ENCODE results near the gene FARS2. TPM values are rescaled to one million over a fixed set of nuclear protein-coding genes. Genes with fewer than 3 reads are reported as not detected.

The FARS2 gene
- total and polyA plus RNA-seq, 5 experiments from 2014 or later = 13.6 to 39.1 (median 28.1) TPM

- no peaks in the 10 kb centered on the region for H3K9me3 Mint-ChIP-seq
- H3K27ac Mint-ChIP-seq = peak overlapping the region in 1 of 10 donors; percentile 84
- H3K4me3 Mint-ChIP-seq = no peak overlapping the region
- H3K4me1 Mint-ChIP-seq = peaks cover 21 to 54% (median 35%) of the 10 kb centered on the region in 4 donors
- ATAC-seq (no peak), DNase-seq (no peak)
- POLR2A ChIA-PET = no interaction called here
- no peaks in the 10 kb centered on the region for H3K27me3 Mint-ChIP-seq
- peaks cover 0 to 6% (median 4%) of the 10 kb centered on the region in 3 donors for H3K36me3 Mint-ChIP-seq
Observed at GRCh38 chr6:5316951-5317350, 55.6 kb downstream of the FARS2 start.

GRCh38 chr6:5318617-5319272 is 57.4 kb downstream of the FARS2 start:
- ATAC-seq (no peak), DNase-seq (no peak)
- peaks cover 16 to 58% (median 30%) of the 10 kb centered on the region in 4 donors for H3K4me1 Mint-ChIP-seq
- no peak overlapping the region for H3K27ac Mint-ChIP-seq
- H3K36me3 Mint-ChIP-seq = peaks cover 0 to 10% (median 6%) of the 10 kb centered on the region in 3 donors
- POLR2A ChIA-PET = no interaction called here
- H3K9me3 Mint-ChIP-seq = peaks cover 0 to 1% (median 0%) of the 10 kb centered on the region in 9 donors
- no peaks in the 10 kb centered on the region for H3K27me3 Mint-ChIP-seq
- no peak overlapping the region for H3K4me3 Mint-ChIP-seq

- Mint-ChIP-seq H3K36me3 (peaks cover 0 to 23% (median 21%) of the 10 kb centered on the region in 3 donors), H3K27me3 (no peaks in the 10 kb centered on the region), H3K4me3 (no peak overlapping the region), H3K9me3 (peaks cover 0 to 4% (median 0%) of the 10 kb centered on the region in 9 donors), H3K27ac (peak overlapping the region in 1 of 10 donors; percentile 37), H3K4me1 (peaks cover 12 to 57% (median 19%) of the 10 kb centered on the region in 4 donors)
- POLR2A ChIA-PET = no interaction called here
- ATAC-seq (no peak), DNase-seq (no peak)
Observed at GRCh38 chr6:5323979-5324378, 62.7 kb downstream of the FARS2 start.

DNA sequence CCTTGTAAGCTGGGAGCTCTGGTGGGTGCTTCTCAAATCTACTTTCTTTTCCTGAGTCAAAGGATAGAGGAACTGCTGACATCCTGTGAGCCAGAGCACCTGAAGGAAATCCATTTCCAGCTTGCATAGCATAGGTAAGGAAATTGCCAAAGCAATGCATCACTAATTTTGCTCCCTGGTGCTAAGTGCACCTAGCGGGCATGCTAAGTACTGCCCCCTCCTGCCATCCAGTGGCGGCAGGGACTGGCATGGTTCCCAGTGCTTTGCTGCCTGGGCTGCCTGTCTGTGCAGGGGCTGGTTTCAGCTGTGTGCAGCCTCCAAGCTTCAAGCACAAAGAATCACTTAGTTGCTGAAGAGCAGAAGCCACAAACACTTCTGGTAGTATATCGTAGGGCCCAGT is 63.9 kb downstream of the FARS2 start:
- Mint-ChIP-seq H3K9me3 (peaks cover 0 to 4% (median 0%) of the 10 kb centered on the region in 9 donors), H3K27ac (no peak overlapping the region), H3K4me3 (no peak overlapping the region), H3K4me1 (peaks cover 11 to 45% (median 13%) of the 10 kb centered on the region in 4 donors), H3K36me3 (peaks cover 0 to 26% (median 18%) of the 10 kb centered on the region in 3 donors), H3K27me3 (no peaks in the 10 kb centered on the region)
- DNase-seq (peak in 1 of 10 donors; percentile 1), ATAC-seq (no peak)
- POLR2A ChIA-PET = no interaction called here

- Mint-ChIP-seq H3K27ac (no peak overlapping the region), H3K4me1 (peaks cover 3 to 37% (median 12%) of the 10 kb centered on the region in 4 donors), H3K36me3 (peaks cover 0 to 26% (median 18%) of the 10 kb centered on the region in 3 donors), H3K9me3 (peaks cover 0 to 4% (median 0%) of the 10 kb centered on the region in 9 donors), H3K27me3 (no peaks in the 10 kb centered on the region), H3K4me3 (no peak overlapping the region)
- ATAC-seq = no peak
- no peak for DNase-seq
- POLR2A ChIA-PET = no interaction called here
Observed at GRCh38 chr6:5326022-5326641, 64.8 kb downstream of the FARS2 start.

DNA sequence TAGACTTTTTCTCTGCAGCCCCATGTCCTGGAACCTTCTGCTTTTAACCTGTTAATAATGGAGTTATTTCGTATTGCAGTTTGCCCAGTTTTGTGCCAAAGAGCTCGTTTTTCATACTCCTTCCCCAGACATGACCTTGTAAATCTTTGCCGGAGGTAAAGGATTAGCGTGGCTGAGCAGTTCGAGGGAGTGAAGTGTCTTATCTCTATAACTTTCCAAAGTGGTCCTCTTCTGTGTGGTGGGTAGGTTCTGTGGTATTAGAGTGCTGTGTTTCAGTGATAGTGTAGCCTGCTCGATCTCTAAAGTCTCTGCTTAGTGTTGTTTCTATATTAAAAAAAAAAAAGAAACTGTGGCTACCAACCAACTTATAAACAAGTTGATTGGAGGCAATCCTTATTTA is 67.5 kb downstream of the FARS2 start:
- POLR2A ChIA-PET = no interaction called here
- Mint-ChIP-seq H3K27me3 (no peaks in the 10 kb centered on the region), H3K27ac (no peak overlapping the region), H3K4me3 (no peak overlapping the region), H3K36me3 (peaks cover 0 to 26% (median 16%) of the 10 kb centered on the region in 3 donors), H3K4me1 (peaks cover 0 to 38% (median 18%) of the 10 kb centered on the region in 4 donors), H3K9me3 (peaks cover 0 to 2% (median 0%) of the 10 kb centered on the region in 9 donors)
- ATAC-seq = no peak
- no peak for DNase-seq

DNA sequence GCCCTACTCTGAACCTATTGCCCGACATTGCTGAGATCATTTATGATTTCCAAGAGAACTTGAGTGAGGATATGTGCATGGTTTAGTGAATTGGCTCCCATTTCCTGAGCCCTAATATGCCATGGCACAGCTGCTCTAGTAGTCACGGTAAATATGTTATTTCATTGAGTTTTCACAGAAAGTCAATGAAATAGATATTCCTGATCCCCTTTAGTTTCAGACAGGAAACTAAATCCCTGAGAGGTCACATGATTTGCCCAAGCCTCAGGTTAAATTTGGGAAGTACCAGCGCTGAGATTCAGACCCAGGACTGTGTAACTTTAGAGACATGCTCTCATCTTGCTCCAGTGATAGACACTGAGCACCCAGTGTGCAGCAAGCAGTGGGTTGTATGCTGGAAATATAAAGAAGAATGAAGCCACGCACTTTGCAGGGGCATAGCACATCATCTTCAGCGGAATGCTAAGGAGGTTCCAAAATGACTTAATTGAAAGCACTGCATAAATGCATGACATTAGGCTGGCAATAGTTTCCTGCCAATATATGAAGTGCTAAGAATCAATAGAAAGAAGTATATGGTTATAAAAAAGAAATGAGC is 70.6 kb downstream of the FARS2 start:
- Mint-ChIP-seq H3K36me3 (peaks cover 0 to 13% (median 6%) of the 10 kb centered on the region in 3 donors), H3K27me3 (no peaks in the 10 kb centered on the region), H3K4me1 (peaks cover 19 to 52% (median 27%) of the 10 kb centered on the region in 4 donors), H3K9me3 (no peaks in the 10 kb centered on the region), H3K27ac (peak overlapping the region in 1 of 10 donors; percentile 48), H3K4me3 (no peak overlapping the region)
- DNase-seq (no peak), ATAC-seq (no peak)
- POLR2A ChIA-PET = no interaction called here

DNA sequence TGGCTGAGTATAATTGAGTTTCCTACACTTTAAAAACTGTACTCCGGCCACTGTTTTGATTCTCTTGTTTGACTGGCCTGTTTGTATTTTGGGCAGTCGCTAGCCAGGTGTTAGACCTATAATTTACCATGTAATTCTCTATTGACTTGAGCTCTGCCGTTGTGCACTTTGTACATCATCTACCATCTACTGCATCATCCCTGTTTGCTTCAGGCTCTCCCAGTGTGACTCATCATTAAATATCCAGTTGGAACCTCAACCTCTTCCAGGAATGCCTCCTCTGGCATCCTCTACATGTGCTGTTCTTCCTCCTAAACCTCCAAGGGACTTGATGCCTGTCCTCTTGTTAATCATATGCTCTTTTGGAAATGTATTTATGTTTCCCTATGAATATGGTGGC is 72.3 kb downstream of the FARS2 start:
- ATAC-seq = no peak
- POLR2A ChIA-PET = no interaction called here
- Mint-ChIP-seq H3K27me3 (no peaks in the 10 kb centered on the region), H3K27ac (no peak overlapping the region), H3K36me3 (peaks cover 0 to 7% (median 3%) of the 10 kb centered on the region in 3 donors), H3K4me3 (no peak overlapping the region), H3K9me3 (no peaks in the 10 kb centered on the region), H3K4me1 (peaks cover 19 to 53% (median 35%) of the 10 kb centered on the region in 4 donors)
- no peak for DNase-seq

DNA sequence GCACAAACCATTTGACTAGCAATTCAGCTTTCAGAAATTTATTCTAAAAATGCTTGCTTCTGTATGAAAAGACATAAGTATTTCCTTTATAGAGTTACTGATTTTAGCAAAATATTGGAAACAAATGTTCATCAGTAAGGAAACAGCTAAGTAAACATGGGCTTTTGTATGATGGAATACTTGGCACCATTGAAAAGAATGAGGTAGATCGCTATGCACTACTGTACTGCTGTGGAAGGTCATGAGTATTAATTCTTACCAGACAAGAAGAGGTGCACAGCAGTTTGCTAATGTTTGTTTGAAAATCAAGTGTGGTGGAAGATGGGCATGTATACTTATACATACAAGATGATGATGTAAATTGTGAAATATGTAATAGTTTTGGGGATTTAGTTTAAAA is 73.0 kb downstream of the FARS2 start:
- no peak for DNase-seq
- Mint-ChIP-seq H3K4me3 (no peak overlapping the region), H3K27ac (no peak overlapping the region), H3K9me3 (no peaks in the 10 kb centered on the region), H3K36me3 (peaks cover 0 to 7% (median 3%) of the 10 kb centered on the region in 3 donors), H3K27me3 (no peaks in the 10 kb centered on the region), H3K4me1 (peaks cover 19 to 53% (median 36%) of the 10 kb centered on the region in 4 donors)
- POLR2A ChIA-PET = no interaction called here
- no peak for ATAC-seq

DNA sequence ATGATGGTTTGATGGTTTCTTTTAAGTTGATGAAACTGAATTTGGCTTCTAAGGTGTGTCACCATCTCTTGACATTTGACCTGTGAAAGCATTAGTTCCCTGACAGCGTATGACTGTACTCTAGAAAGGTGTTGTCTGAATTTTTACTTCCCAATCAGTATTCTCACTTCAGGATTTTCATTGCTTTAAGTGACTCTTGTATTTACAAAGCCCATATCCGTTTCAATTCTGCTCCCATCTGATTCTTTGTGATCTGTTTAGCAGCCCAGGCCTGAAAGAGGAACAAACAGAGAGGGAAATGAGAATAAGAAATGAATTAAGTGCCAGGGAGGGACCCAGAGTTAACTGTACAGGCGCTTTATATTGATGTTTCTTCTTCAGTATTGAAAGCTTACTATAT is 73.7 kb downstream of the FARS2 start:
- Mint-ChIP-seq H3K4me1 (peaks cover 16 to 53% (median 35%) of the 10 kb centered on the region in 4 donors), H3K4me3 (no peak overlapping the region), H3K9me3 (no peaks in the 10 kb centered on the region), H3K27me3 (no peaks in the 10 kb centered on the region), H3K36me3 (peaks cover 0 to 5% (median 3%) of the 10 kb centered on the region in 3 donors), H3K27ac (no peak overlapping the region)
- DNase-seq = no peak
- ATAC-seq = no peak
- POLR2A ChIA-PET = no interaction called here

GRCh38 chr6:5337573-5337972 is 76.3 kb downstream of the FARS2 start:
- peaks cover 0 to 4% (median 0%) of the 10 kb centered on the region in 3 donors for H3K36me3 Mint-ChIP-seq
- POLR2A ChIA-PET = no interaction called here
- no peaks in the 10 kb centered on the region for H3K27me3 Mint-ChIP-seq
- H3K4me1 Mint-ChIP-seq = peaks cover 7 to 44% (median 32%) of the 10 kb centered on the region in 4 donors
- ATAC-seq = no peak
- no peak overlapping the region for H3K4me3 Mint-ChIP-seq
- no peak overlapping the region for H3K27ac Mint-ChIP-seq
- DNase-seq = no peak
- H3K9me3 Mint-ChIP-seq = no peaks in the 10 kb centered on the region

DNA sequence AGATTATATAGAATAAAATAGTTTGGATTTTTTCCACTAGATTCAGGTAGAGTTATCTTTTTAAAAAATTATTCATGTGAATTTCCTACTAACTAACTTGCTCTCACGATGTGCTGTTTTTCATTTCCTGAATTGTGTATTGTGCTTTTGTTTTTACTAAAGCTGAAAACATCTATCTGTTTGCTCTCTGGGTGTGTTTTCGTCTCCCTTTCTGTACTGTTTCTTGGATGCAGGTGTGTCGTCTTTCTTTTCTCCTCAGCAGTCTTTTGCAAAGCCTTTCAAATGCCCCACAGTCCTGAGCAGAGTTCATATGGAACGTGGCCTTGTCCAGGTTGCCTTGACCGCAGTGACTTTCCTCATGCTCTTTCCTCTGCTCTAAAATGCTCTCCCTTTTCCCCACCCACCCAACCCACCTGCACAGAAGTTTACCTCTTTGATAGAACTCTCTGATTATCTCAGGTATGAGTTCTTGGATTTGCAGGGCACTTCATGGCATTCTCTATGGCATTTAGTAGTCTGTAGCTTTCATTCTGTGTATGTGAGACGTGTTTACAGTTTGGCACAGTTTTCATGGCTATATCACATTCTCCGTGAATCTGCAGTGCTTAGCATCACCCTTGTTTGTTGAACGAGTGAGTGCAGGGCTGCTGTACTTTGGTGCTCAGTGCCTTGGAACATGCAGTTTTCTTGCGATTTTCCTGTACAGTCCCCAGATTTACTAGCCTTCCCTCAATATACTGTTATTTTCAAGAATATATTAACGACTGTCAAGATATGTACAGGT is 77.1 kb downstream of the FARS2 start:
- H3K27me3 Mint-ChIP-seq = no peaks in the 10 kb centered on the region
- peak overlapping the region in 4 of 10 donors; percentile 15 to 82 (median 54) for H3K27ac Mint-ChIP-seq
- ATAC-seq (no peak), DNase-seq (no peak)
- peaks cover 0 to 4% (median 0%) of the 10 kb centered on the region in 3 donors for H3K36me3 Mint-ChIP-seq
- H3K9me3 Mint-ChIP-seq = no peaks in the 10 kb centered on the region
- peaks cover 7 to 40% (median 32%) of the 10 kb centered on the region in 4 donors for H3K4me1 Mint-ChIP-seq
- POLR2A ChIA-PET = no interaction called here
- H3K4me3 Mint-ChIP-seq = peak overlapping the region in 2 of 10 donors; percentile 16 to 23

Measured in naive thymus-derived CD8-positive, alpha-beta T cell (primary cell).